Panc1 (cell line): Measurements from ENCODE around the gene C1QTNF3.

Experiments used
- TF ChIP-seq, protein P1 (sequence below), 2 experiments: IDR thresholded peaks; 2 replicates each; pipeline ENCODE4 v1.6.1; 2011 to 2012; ENCODE audit warnings: low read depth in 2 of 2, control low read depth in 1 of 2, low read length in 1 of 2, mild to moderate bottlenecking in 1 of 2, moderate library complexity in 1 of 2; ENCODE audit not compliant: insufficient read depth in 1 of 2
- TF ChIP-seq, protein P2 (sequence below): fragments of 450-650 bp; IDR thresholded peaks from 2 replicates; pipeline ENCODE4 v1.5.1; 2017; ENCODE audit warnings: mild to moderate bottlenecking

DNA sequence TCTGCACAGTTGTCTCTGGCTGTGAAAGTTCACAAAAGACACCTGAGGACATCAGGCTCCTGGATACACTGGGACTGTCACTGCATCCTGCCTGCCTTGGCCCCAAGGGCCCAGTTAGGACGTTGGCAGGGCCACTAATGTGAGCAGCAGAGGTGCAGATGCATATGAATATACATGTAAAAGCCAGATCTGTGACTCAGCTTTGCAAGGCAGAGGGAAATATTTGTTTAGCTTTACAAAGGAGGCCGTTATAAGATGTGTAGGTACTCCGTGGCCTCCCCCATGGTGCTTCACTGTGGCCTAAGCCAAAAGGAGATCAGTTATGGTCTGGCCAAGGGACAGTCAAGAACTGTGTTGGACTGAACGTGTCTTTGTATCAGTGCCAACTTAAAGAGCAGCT is 4.1 kb upstream of the C1QTNF3 start:
- TF ChIP-seq, protein P1, sequence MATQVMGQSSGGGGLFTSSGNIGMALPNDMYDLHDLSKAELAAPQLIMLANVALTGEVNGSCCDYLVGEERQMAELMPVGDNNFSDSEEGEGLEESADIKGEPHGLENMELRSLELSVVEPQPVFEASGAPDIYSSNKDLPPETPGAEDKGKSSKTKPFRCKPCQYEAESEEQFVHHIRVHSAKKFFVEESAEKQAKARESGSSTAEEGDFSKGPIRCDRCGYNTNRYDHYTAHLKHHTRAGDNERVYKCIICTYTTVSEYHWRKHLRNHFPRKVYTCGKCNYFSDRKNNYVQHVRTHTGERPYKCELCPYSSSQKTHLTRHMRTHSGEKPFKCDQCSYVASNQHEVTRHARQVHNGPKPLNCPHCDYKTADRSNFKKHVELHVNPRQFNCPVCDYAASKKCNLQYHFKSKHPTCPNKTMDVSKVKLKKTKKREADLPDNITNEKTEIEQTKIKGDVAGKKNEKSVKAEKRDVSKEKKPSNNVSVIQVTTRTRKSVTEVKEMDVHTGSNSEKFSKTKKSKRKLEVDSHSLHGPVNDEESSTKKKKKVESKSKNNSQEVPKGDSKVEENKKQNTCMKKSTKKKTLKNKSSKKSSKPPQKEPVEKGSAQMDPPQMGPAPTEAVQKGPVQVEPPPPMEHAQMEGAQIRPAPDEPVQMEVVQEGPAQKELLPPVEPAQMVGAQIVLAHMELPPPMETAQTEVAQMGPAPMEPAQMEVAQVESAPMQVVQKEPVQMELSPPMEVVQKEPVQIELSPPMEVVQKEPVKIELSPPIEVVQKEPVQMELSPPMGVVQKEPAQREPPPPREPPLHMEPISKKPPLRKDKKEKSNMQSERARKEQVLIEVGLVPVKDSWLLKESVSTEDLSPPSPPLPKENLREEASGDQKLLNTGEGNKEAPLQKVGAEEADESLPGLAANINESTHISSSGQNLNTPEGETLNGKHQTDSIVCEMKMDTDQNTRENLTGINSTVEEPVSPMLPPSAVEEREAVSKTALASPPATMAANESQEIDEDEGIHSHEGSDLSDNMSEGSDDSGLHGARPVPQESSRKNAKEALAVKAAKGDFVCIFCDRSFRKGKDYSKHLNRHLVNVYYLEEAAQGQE (IDR thresholded peaks at IDR 0.05; ENCODE audit: insufficient read depth in 1 of 2, low read depth in 2 of 2, low read length in 1 of 2) = no peak
- TF ChIP-seq, protein P2, sequence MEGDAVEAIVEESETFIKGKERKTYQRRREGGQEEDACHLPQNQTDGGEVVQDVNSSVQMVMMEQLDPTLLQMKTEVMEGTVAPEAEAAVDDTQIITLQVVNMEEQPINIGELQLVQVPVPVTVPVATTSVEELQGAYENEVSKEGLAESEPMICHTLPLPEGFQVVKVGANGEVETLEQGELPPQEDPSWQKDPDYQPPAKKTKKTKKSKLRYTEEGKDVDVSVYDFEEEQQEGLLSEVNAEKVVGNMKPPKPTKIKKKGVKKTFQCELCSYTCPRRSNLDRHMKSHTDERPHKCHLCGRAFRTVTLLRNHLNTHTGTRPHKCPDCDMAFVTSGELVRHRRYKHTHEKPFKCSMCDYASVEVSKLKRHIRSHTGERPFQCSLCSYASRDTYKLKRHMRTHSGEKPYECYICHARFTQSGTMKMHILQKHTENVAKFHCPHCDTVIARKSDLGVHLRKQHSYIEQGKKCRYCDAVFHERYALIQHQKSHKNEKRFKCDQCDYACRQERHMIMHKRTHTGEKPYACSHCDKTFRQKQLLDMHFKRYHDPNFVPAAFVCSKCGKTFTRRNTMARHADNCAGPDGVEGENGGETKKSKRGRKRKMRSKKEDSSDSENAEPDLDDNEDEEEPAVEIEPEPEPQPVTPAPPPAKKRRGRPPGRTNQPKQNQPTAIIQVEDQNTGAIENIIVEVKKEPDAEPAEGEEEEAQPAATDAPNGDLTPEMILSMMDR = no peak
